HG03108 (cell line): ENCODE measurements around the gene NSUN5.
"Not testable (repeated sequence)": the region's sequence is repeated elsewhere in the genome, so short reads cannot be mapped to it uniquely, and the experiment has no call there.

Source experiments
- ATAC-seq: cut with Tn5 transposase; IDR thresholded peaks from one replicate; pipeline ENCODE4 v1.9.1; 2021; ENCODE audit warnings: moderate library complexity; ENCODE audit not compliant: unreplicated experiment

NSUN5 gene

GRCh38 chr7:73327449-73327848, 18.8 kb upstream of the NSUN5 start:
- ATAC-seq = not testable (repeated sequence)

GRCh38 chr7:73325424-73325823, 16.8 kb upstream of the NSUN5 start:
- not testable (repeated sequence) for ATAC-seq

- ATAC-seq = peak; percentile 61
These were observed 15.6 kb upstream of the NSUN5 start for GRCh38 chr7:73324081-73324845.

GRCh38 chr7:73323434-73324080, 14.9 kb upstream of the NSUN5 start:
- ATAC-seq = not testable (repeated sequence)

GRCh38 chr7:73320009-73320408, 11.4 kb upstream of the NSUN5 start:
- not testable (repeated sequence) for ATAC-seq

- not testable (repeated sequence) for ATAC-seq
These were observed 10.9 kb upstream of the NSUN5 start for GRCh38 chr7:73319541-73319940.

GRCh38 chr7:73318656-73319204, 10.1 kb upstream of the NSUN5 start:
- ATAC-seq = not testable (repeated sequence)

- no peak for ATAC-seq
These were observed 7.9 kb upstream of the NSUN5 start for GRCh38 chr7:73316521-73316920.

GRCh38 chr7:73314271-73314670, 5.6 kb upstream of the NSUN5 start:
- no peak for ATAC-seq

- ATAC-seq = no peak
These were observed 4.9 kb upstream of the NSUN5 start for GRCh38 chr7:73313521-73313906.

- no peak for ATAC-seq
These were observed 4.3 kb upstream of the NSUN5 start for GRCh38 chr7:73312831-73313520.

GRCh38 chr7:73311421-73311820, 2.8 kb upstream of the NSUN5 start:
- ATAC-seq = not testable (repeated sequence)

GRCh38 chr7:73308074-73308664, 457 bp downstream of the NSUN5 start:
- ATAC-seq = peak; percentile 28

GRCh38 chr7:73307436-73307835, 1.2 kb downstream of the NSUN5 start:
- ATAC-seq = no peak

GRCh38 chr7:73304612-73305387, 3.8 kb downstream of the NSUN5 start:
- not testable (repeated sequence) for ATAC-seq

- no peak for ATAC-seq
These were observed 4.6 kb downstream of the NSUN5 start for GRCh38 chr7:73304071-73304470.

GRCh38 chr7:73303546-73303945, 5.1 kb downstream of the NSUN5 start:
- no peak for ATAC-seq

GRCh38 chr7:73302846-73303245, 5.8 kb downstream of the NSUN5 start:
- not testable (repeated sequence) for ATAC-seq

- ATAC-seq = not testable (repeated sequence)
These were observed 7.5 kb downstream of the NSUN5 start for GRCh38 chr7:73301108-73301507.

GRCh38 chr7:73299812-73300211, 8.8 kb downstream of the NSUN5 start:
- not testable (repeated sequence) for ATAC-seq
